Measurements from ENCODE around the gene ANAPC2. TPM values are rescaled to one million over a fixed set of nuclear protein-coding genes. Genes with fewer than 3 reads are reported as not detected.
"Not testable (repeated sequence)": the region's sequence is repeated elsewhere in the genome, so short reads cannot be mapped to it uniquely, and the experiment has no call there.

ANAPC2 gene
- total RNA-seq, 8 experiments from 2014 or later, result 11.9 to 43.3 (median 20.0) TPM

DNA sequence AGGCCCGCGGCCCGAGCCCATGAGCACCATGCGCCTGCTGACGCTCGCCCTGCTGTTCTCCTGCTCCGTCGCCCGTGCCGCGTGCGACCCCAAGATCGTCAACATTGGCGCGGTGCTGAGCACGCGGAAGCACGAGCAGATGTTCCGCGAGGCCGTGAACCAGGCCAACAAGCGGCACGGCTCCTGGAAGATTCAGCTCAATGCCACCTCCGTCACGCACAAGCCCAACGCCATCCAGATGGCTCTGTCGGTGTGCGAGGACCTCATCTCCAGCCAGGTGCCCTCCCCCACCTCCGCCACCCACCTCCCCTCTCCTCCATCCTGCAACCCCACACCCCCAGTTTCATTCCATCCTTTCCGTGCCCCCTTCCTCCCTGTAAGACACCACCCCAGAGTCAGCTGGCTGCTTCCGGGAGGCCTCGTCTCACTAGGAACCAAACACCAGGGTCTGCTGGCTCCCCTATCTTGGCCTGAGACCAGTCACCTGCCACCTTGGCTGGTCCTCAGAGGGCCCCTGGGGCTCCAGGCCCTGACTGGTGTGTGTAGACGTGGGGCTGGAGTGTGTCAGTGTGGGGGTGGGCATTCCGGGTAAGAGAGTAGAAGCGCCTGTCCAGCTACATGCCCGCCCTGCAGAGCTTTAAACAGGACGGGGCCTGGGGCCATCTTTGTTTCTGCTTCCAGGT, 48.8 kb downstream of the ANAPC2 start:
- WGBS, 10 experiments, result 20 to 53% methylated on average over 2 to 3 of the region's 37 CpGs; no CpG with 5 or more reads in 8 of the 10 experiments
- in situ Hi-C loops (cut with MboI; ENCODE audit: low pct_unique_long_range_greater_than_20kb in 2 of 9, low sequenced_read_pairs in 9 of 9, unreplicated experiment in 9 of 9), result no loop called here
- H3K27ac ChIP-seq, result no peak overlapping the region
- H3K4me1 ChIP-seq (replicated peaks in 1 of 2), result peaks cover 10 to 12% of the 10 kb centered on the region in 2 donors
- H3K4me3 ChIP-seq, result peak overlapping the region; percentile 12 to 37 (median 23)
- peak in 1 of 8 experiments; percentile 0 for ATAC-seq (replicated peaks in 6 of 8)

DNA sequence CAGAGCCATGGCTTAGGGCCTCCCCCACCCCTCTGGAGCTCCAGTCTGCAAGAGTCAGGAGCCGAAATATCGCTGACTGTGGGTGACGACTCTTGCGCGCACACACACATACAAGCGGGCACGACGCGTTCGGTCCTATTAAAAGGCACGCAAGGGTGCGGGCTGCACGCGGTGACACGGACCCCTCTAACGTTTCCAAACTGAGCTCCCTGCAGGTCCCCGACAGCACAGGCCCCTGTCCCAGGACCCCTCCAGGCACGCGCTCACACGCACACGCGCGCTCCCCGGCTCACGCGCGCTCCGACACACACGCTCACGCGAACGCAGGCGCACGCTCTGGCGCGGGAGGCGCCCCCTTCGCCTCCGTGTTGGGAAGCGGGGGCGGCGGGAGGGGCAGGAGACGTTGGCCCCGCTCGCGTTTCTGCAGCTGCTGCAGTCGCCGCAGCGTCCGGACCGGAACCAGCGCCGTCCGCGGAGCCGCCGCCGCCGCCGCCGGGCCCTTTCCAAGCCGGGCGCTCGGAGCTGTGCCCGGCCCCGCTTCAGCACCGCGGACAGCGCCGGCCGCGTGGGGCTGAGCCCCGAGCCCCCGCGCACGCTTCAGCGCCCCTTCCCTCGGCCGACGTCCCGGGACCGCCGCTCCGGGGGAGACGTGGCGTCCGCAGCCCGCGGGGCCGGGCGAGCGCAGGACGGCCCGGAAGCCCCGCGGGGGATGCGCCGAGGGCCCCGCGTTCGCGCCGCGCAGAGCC, 49.5 kb downstream of the ANAPC2 start, which contains the start of gene GRIN1:
GRIN1 (plus strand) TSS at position 433 of the 746 bp plus-strand sequence. CDS start 333 bp downstream, outside the sequence.
- H3K4me3 ChIP-seq, result peak within 1 kb of the TSS; percentile 12 to 37 (median 23)
- peak; percentile 18 to 92 (median 38) for ATAC-seq (replicated peaks in 6 of 8)
- peaks cover 10 to 12% of the 10 kb centered on the region in 2 donors for H3K4me1 ChIP-seq (replicated peaks in 1 of 2)
- H3K27ac ChIP-seq, result peak within 1 kb of the TSS in 1 of 2 donors; percentile 59
- 0 to 47% (median 30%) methylated on average over 3 to 13 of the region's 104 CpGs; no CpG with 5 or more reads in 7 of the 10 experiments for WGBS, 10 experiments
- in situ Hi-C loops (cut with MboI; ENCODE audit: low pct_unique_long_range_greater_than_20kb in 2 of 9, low sequenced_read_pairs in 9 of 9, unreplicated experiment in 9 of 9), result no loop called here

DNA sequence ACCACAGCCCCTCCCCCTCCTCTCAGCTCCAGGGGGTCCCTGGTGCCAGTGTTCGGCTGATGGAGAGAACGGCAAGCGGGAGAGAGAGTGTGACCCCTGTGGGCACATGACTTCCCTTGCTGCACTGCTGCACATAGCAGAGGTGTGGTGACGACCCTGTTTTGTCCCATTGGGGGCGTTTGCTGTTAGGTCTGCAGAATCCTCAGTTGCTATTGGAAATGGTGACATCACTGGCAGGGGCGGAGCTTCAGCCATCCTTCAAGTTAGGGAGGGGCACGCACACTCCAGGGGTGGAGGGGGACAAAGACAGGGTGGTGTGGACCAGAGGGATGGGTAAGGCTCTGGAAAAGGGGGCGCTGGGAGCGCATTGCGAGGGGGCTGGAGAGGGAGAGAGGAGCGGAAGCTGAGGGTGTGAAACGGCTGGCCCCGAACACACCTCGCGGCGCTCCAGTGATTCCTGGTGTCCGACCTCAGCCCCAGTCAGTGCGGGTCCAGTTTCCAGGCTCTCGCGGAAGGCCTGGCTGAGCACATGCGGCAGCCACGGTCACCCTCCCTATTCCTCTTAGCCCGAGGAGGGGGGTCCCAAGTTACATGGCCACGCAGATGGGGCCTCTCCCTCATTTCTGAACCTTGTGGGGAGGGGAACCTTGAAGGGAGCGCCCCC, 50.2 kb downstream of the ANAPC2 start:
- Histone ChIP-seq H3K4me1 (replicated peaks in 1 of 2) (peaks cover 10 to 12% of the 10 kb centered on the region in 2 donors), H3K4me3 (peak overlapping the region; percentile 12 to 37 (median 23)), H3K27ac (peak overlapping the region in 1 of 2 donors; percentile 59)
- ATAC-seq (replicated peaks in 6 of 8), result peak in 6 of 8 experiments; percentile 25 to 90 (median 86)
- in situ Hi-C loops (cut with MboI; ENCODE audit: low pct_unique_long_range_greater_than_20kb in 2 of 9, low sequenced_read_pairs in 9 of 9, unreplicated experiment in 9 of 9), result no loop called here
- 0 to 41% (median 20%) methylated on average over 1 to 8 of the region's 25 CpGs; no CpG with 5 or more reads in 5 of the 10 experiments for WGBS, 10 experiments

GRCh38 chr9:137136881-137137607, 51.3 kb downstream of the ANAPC2 start:
- Histone ChIP-seq H3K4me3 (no peak overlapping the region), H3K27ac (no peak overlapping the region), H3K4me1 (replicated peaks in 1 of 2) (peaks cover 10 to 12% of the 10 kb centered on the region in 2 donors)
- 37 to 71% (median 67%) methylated on average over 1 to 9 of the region's 23 CpGs; no CpG with 5 or more reads in 4 of the 10 experiments for WGBS, 10 experiments
- peak in 2 of 8 experiments; percentile 10 to 13 for ATAC-seq (replicated peaks in 6 of 8)
- in situ Hi-C loops (cut with MboI; ENCODE audit: low pct_unique_long_range_greater_than_20kb in 2 of 9, low sequenced_read_pairs in 9 of 9, unreplicated experiment in 9 of 9), result no loop called here

DNA sequence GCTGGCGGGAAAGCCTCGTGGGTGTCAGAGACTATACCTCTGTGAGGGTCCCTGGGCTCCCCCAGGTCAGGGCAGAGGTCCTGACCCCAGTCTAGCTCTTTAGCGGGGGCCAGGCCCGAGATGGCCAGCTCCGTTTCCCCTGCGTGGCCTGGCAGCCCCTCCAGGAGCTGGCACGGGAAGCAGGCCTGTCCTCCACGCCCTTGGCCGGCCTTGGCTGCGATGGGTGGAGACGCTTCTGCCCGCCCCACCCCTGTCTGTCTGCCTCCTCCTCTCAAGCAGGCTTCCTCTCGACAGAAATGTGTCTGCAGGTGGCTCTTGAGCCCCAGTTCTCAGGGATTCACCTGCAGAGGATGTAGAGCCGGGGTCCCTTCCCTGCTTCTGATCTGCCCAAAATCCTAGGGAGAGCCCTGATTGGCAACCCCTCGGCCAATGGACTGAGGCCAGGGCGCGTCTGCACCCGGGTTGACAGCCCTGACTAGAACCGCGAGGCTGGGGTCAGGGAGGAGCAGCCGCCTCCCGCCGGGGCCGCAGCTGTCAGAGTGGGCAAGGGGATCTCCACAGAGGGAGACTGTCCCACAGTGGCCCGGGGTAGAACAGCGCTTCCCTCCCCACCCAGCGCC, 52.0 kb downstream of the ANAPC2 start:
- in situ Hi-C loops (cut with MboI; ENCODE audit: low pct_unique_long_range_greater_than_20kb in 2 of 9, low sequenced_read_pairs in 9 of 9, unreplicated experiment in 9 of 9), result no loop called here
- Histone ChIP-seq H3K27ac (no peak overlapping the region), H3K4me1 (replicated peaks in 1 of 2) (peaks cover 10 to 12% of the 10 kb centered on the region in 2 donors), H3K4me3 (no peak overlapping the region)
- 12 to 80% (median 67%) methylated on average over 1 to 4 of the region's 27 CpGs; no CpG with 5 or more reads in 7 of the 10 experiments for WGBS, 10 experiments
- ATAC-seq (replicated peaks in 6 of 8), result peak in 3 of 8 experiments; percentile 47 to 86 (median 83)

DNA sequence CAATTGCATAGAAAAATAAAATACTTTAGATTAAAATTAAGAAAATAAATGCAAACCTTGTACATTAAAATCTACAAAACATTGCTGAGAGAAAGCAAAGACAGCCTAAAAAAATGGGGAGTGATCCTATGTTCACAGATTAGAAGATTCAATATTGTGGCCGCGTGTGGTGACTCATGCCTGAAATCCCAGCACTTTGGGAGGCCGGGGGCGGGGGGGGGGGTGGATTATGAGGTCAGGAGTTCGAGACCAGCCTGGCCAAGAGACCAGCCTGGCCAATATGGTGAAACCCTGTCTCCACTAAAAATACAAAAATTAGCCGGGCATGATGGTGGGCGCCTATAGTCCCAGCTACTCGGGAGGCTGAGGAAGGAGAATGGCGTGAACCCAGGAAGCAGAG, 53.2 kb downstream of the ANAPC2 start:
- 38 to 75% (median 58%) methylated on average over 1 to 4 of the region's 9 CpGs; no CpG with 5 or more reads in 5 of the 10 experiments for WGBS, 10 experiments
- H3K27ac ChIP-seq; in situ Hi-C loops (cut with MboI; ENCODE audit: low pct_unique_long_range_greater_than_20kb in 2 of 9, low sequenced_read_pairs in 9 of 9, unreplicated experiment in 9 of 9); ATAC-seq (replicated peaks in 6 of 8); H3K4me3 ChIP-seq: not testable (repeated sequence)
- H3K4me1 ChIP-seq (replicated peaks in 1 of 2), result peaks cover 13 to 16% of the 10 kb centered on the region in 2 donors

GRCh38 chr9:137134191-137134590, 54.2 kb downstream of the ANAPC2 start:
- WGBS, 10 experiments, result 17 to 100% (median 72%) methylated on average over 1 to 3 of the region's 4 CpGs; no CpG with 5 or more reads in 1 of the 10 experiments
- H3K27ac ChIP-seq, result no peak overlapping the region
- H3K4me3 ChIP-seq, result no peak overlapping the region
- no peak for ATAC-seq (replicated peaks in 6 of 8)
- peaks cover 12 to 13% of the 10 kb centered on the region in 2 donors for H3K4me1 ChIP-seq (replicated peaks in 1 of 2)
- in situ Hi-C loops (cut with MboI; ENCODE audit: low pct_unique_long_range_greater_than_20kb in 2 of 9, low sequenced_read_pairs in 9 of 9, unreplicated experiment in 9 of 9), result no loop called here

DNA sequence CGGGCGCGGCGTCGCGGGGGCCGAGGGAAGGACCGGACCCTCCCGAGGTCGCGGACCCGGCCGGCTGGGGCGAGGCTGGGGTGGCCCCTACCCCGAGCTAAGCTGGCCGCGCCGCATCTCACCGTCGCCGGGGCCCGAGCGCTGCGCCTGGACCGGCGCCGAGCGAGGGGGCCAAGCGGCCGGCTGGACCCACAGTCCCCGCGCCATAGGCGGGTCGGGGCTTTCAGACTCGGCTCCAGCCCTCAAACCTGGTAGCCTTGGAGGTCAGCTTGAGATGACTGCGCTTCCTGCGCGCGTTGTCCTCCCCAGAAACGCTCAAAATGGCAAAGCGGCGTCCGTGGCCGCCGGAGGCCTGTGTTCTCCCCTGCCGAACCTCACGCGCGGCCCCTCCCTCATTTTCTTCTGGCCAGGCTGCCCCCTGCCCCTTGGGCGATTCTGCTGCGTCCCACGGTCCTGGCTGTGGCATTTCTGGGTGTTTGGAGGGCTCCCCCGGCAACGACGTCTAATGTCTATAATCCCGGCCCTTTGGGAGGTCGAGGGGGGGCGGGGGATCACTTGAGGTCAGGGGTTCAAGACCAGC, 58.1 kb downstream of the ANAPC2 start:
- in situ Hi-C loops (cut with MboI; ENCODE audit: low pct_unique_long_range_greater_than_20kb in 2 of 9, low sequenced_read_pairs in 9 of 9, unreplicated experiment in 9 of 9), result no loop called here
- H3K27ac ChIP-seq, result peak overlapping the region; percentile 63 to 84
- WGBS, 10 experiments, result 2 to 5% (median 2%) methylated on average over 11 to 21 of the region's 58 CpGs; no CpG with 5 or more reads in 7 of the 10 experiments

DNA sequence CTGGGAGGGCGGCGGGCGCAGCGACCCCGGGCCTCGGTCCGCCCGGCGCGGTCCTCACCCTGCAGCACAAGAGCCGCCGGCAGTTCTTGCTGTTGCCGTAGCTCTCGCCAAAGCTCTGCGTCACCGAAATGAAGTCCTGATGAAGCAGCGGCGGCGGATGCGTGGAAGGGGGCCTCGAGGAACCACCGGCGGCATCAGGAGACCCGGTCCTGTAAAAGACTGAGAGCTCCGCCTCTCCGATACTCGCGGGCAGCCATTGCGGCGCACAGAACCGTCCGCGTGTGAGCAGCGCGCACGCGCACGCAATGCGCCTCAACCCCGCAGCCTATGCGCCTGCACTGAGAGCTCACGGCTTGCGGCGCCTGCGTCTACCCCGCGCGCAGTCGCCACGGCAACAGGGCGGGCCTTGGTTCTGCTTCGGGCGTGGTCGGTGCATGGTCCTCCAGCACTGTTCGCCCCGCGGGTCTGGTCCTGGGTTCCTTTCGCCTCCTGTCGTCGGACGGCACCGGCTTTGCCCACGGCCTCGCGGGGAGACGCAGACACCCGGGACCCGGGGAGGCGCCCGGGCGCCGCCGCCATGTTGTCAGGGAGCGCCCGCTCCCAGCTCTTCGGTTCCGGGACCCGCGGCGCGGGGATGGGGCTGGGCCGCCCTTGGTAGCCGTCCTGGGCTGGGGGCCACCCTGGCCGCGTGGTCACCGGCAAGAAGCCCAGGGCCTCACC, 58.7 kb downstream of the ANAPC2 start:
- in situ Hi-C loops (cut with MboI; ENCODE audit: low pct_unique_long_range_greater_than_20kb in 2 of 9, low sequenced_read_pairs in 9 of 9, unreplicated experiment in 9 of 9), result no loop called here
- 0 to 1% (median 0%) methylated on average over 2 to 29 of the region's 86 CpGs; no CpG with 5 or more reads in 6 of the 10 experiments for WGBS, 10 experiments
- ATAC-seq (replicated peaks in 6 of 8), result peak; percentile 95 to 99 (median 97)
- H3K4me1 ChIP-seq (replicated peaks in 1 of 2), result peaks cover 10 to 12% of the 10 kb centered on the region in 2 donors
- H3K27ac ChIP-seq, result peak overlapping the region; percentile 63 to 84
- H3K4me3 ChIP-seq, result peak overlapping the region; percentile 68 to 96 (median 72)

More for the DNA sequence above, 58.1 kb downstream of the ANAPC2 start:
- Histone ChIP-seq H3K4me1 (replicated peaks in 1 of 2) (peaks cover 10 to 12% of the 10 kb centered on the region in 2 donors), H3K4me3 (peak overlapping the region; percentile 68 to 96 (median 72))
- peak in 2 of 8 experiments; percentile 12 to 16 for ATAC-seq (replicated peaks in 6 of 8)

DNA sequence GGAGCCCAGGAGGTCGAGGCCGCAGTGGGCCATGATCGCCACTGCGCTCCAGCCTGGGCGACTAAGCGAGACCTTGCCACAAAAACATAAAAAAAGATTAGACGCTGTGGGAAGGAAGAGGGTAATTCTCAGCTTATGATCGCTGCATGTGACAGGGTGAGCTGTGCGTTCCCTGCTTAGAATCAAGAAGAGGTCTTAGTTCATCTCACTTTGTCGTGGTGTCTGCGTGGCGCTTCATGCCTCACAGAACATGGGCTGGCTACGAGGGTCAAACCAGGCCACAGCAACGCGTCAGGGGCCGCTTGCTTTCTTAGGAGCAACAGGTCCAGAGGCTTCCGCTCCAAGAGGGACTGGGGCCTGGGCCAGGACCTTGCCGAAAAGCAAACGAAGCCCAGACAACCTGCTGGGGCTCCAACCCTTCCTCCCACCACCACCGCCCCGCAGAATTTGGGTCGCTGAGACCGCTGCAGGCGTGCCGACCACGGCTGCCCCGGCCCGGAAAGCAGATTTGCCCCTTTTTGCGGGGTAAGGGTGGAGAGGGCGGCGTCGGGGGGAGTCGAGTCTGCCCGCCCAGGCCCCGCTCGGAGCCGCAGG, 59.4 kb downstream of the ANAPC2 start:
- peaks cover 10 to 12% of the 10 kb centered on the region in 2 donors for H3K4me1 ChIP-seq (replicated peaks in 1 of 2)
- H3K4me3 ChIP-seq, result peak overlapping the region; percentile 68 to 96 (median 72)
- ATAC-seq (replicated peaks in 6 of 8), result peak in 1 of 8 experiments; percentile 3
- in situ Hi-C loops (cut with MboI; ENCODE audit: low pct_unique_long_range_greater_than_20kb in 2 of 9, low sequenced_read_pairs in 9 of 9, unreplicated experiment in 9 of 9), result no loop called here
- WGBS, 10 experiments, result 0 to 80% (median 32%) methylated on average over 1 to 27 of the region's 37 CpGs; no CpG with 5 or more reads in 2 of the 10 experiments
- peak overlapping the region; percentile 63 to 84 for H3K27ac ChIP-seq
